AG04449 (cell line): ENCODE data around the gene SETBP1.

Experiments used
- CTCF ChIA-PET: fragments of 350-600 bp; formaldehyde crosslinking; extraction: SDS; loops from one replicate; lab custom pipeline; 2021; ENCODE audit warnings: antibody characterized with exemption; lab: Yijun Ruan, JAX
- POLR2A ChIA-PET: fragments of 400-600, 350-600 bp; formaldehyde crosslinking; extraction: SDS; loops from one replicate; lab custom pipeline; 2020; ENCODE audit warnings: antibody characterized with exemption, inconsistent platforms; lab: Yijun Ruan, JAX
- DNase-seq: peaks from one replicate; pipeline ENCODE4 v3.0.0-alpha.2; 2010; ENCODE audit warnings: low read depth, low spot score
- H3K4me3 ChIP-seq: 2 replicates; pipeline ENCODE4 v1.5.1; 2011; ENCODE audit warnings: low read depth, mild to moderate bottlenecking, control low read depth, low read length
- CTCF ChIP-seq: IDR thresholded peaks from one replicate; pipeline ENCODE4 v1.5.1; 2011; ENCODE audit warnings: mild to moderate bottlenecking, moderate library complexity, low read length, control low read depth, inconsistent platforms; ENCODE audit not compliant: insufficient read depth; ENCODE audit errors: missing control alignments

Gene SETBP1

GRCh38 chr18:44759925-44760342 is 79.2 kb downstream of the SETBP1 start:
- TF ChIP-seq CTCF, result no peak
- no peak overlapping the region for H3K4me3 ChIP-seq
- DNase-seq, result no peak
- ChIA-PET POLR2A (no interaction called here), CTCF (no interaction called here)

GRCh38 chr18:44761812-44762211 is 81.1 kb downstream of the SETBP1 start:
- no peak for TF ChIP-seq CTCF
- no peak for DNase-seq
- ChIA-PET POLR2A (no interaction called here), CTCF (no interaction called here)
- H3K4me3 ChIP-seq, result no peak overlapping the region

DNA sequence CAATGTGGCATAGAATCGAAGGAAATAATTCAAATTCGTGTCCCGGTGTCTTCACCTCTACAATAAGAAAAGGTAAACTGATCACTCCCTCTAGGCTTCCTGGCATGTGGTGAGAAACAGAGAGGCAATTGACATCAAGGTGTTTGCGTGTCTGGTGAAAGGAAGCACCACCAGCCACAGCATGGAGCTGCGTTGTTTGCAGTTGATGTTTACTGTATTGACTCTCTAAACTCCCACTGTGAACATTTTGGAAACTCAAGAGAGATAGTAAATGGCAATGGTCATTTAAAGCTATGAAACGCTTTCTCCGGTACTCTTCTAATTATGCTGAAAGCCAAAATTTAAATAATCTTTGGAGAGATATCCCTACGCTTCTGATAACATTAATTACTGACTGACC is 82.6 kb downstream of the SETBP1 start:
- DNase-seq, result no peak
- no peak overlapping the region for H3K4me3 ChIP-seq
- CTCF ChIA-PET, result no interaction called here
- POLR2A ChIA-PET, result no interaction called here
- no peak for TF ChIP-seq CTCF

DNA sequence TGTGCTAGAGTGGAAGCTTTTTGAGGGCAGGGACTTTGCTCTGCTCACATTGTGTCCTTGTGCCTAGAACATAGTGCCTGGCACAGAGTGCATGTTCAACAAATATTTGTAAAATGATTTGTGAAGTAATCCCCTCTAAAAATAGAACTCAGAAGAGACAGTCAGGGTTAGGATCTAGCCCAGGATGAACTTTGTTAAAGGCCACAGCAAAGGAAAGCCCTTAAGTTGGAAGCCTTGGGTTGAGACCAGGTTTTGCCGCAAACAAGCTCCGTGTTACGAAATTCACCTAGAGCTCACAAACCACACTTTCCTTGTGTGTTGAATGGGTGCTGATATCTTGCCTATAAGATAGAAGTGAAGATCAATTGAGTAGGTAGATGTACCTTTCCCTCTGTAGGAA is 84.2 kb downstream of the SETBP1 start:
- no peak overlapping the region for H3K4me3 ChIP-seq
- no peak for TF ChIP-seq CTCF
- CTCF ChIA-PET, result no interaction called here
- POLR2A ChIA-PET, result no interaction called here
- DNase-seq, result no peak

DNA sequence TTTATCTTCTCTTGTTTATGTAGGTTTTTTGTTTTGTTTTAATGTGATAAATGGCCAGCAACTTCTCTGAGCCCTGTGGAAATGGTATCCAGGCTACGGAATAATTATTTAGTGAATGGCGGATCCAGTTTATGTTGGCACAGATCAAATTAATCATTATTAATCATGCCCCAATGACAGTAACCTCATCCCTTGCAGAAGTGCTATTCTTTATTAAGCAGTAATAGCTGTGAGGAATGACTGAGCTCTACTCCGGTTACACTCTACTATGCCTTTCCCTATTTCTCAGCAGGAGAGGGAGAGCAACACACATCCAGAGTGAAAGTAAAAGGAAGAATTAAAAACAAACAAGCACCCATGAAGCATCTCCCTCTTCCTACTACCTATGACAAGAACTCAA is 84.8 kb downstream of the SETBP1 start:
- ChIA-PET CTCF (no interaction called here), POLR2A (no interaction called here)
- no peak for TF ChIP-seq CTCF
- H3K4me3 ChIP-seq, result no peak overlapping the region
- DNase-seq, result no peak

DNA sequence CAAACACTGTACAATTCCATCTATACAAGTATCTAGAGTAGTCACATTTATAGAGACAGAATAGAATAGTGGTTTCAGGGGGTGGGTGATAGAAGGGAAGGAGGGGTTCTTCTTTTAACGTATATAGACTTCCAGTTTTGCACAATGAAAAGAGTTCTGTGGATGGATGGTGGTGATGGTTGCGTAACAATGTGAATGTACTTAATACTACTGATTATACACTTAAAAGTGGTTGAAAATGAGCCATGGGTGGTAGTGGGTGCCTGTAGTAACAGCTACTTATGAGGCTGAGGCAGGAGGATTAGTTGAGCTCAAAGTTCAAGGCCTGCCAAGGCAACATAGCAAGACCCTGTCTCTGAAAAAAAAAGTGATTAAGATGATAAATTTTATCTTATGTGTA is 85.8 kb downstream of the SETBP1 start:
- ChIA-PET CTCF (no interaction called here), POLR2A (no interaction called here)
- DNase-seq, result no peak
- TF ChIP-seq CTCF, result no peak
- H3K4me3 ChIP-seq, result no peak overlapping the region

DNA sequence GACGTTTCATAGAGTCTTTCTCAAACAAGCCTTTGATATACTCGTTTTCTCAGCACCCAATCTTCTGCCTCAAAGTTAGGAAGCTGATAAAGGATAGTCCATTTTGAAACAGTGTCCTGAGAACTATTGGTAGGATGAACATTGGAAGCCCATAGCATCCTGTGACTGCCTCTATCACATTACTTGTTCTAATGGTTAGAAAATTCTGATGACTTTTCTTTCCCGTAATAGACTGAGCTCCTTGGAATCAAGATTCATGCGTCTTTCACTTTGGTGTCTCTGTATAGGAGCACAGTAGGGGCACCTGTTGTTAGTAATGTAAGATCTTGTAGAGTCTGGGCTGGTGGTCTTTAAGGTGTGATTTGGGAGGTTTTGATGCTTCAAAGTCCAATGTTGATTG is 87.1 kb downstream of the SETBP1 start:
- TF ChIP-seq CTCF, result no peak
- ChIA-PET POLR2A (no interaction called here), CTCF (interaction anchor here (1.3 to 1.5 kb wide), 2 partner anchors 15 to 445 kb away, joined by 5 to 7 read pairs; no protein-coding TSS in a partner anchor)
- DNase-seq, result no peak
- H3K4me3 ChIP-seq, result no peak overlapping the region
